Uterus (tissue), 4 donors: ENCODE results near the gene SERPINI1. TPM values are rescaled to one million over a fixed set of nuclear protein-coding genes. Genes with fewer than 3 reads are reported as not detected.

Experiments used
- DNase-seq, 2 donors: peaks; one replicate each; pipeline ENCODE4 v3.0.0-alpha.2; 2019 to 2020
- H3K27ac ChIP-seq, 2 donors: fragments of 200-600 bp; sonication (generic); 1 replicate in 1 of 2; 2 replicates in 1 of 2; pipeline ENCODE4 v1.5.1; 2016 to 2018
- H3K27me3 ChIP-seq, 2 donors: fragments of 200-600 bp; sonication (generic); one replicate each; pipeline ENCODE4 v1.5.1; 2018 to 2019; ENCODE audit warnings: control low read depth in 1 of 2
- H3K36me3 ChIP-seq, 2 donors: fragments of 200-600 bp; sonication (generic); one replicate each; pipeline ENCODE4 v1.5.1; 2019; ENCODE audit warnings: control low read depth in 1 of 2
- H3K4me1 ChIP-seq, 2 donors: fragments of 200-600 bp; sonication (generic); one replicate each; pipeline ENCODE4 v1.5.1; 2018 to 2019; ENCODE audit warnings: control low read depth in 1 of 2
- H3K4me3 ChIP-seq, 2 donors: fragments of 200-600 bp; sonication (generic); 1 replicate in 1 of 2; 2 replicates in 1 of 2; pipeline ENCODE4 v1.5.1; 2018 to 2019; ENCODE audit warnings: mild to moderate bottlenecking in 1 of 2
- H3K9me3 ChIP-seq, 2 donors: fragments of 200-600 bp; sonication (generic); one replicate each; pipeline ENCODE4 v1.5.1; 2019; ENCODE audit warnings: control low read depth in 1 of 2
- CTCF ChIP-seq, 4 experiments: fragments of 200-600 bp in 2 of 4; fragments of 450-650 bp in 2 of 4; sonication (generic) in 2 of 4; IDR thresholded peaks; one replicate each; pipeline ENCODE4 v1.5.1; 2016 to 2019; ENCODE audit warnings: antibody characterized with exemption in 4 of 4, mild to moderate bottlenecking in 2 of 4, moderate library complexity in 1 of 4
- POLR2A ChIP-seq, 2 donors: fragments of 450-650 bp; IDR thresholded peaks; one replicate each; pipeline ENCODE4 v1.6.1; 2016; ENCODE audit warnings: antibody characterized with exemption in 2 of 2, mild to moderate bottlenecking in 1 of 2, moderate library complexity in 1 of 2
- intact Hi-C: fragments of 100-400 bp; cut with DNase I; formaldehyde crosslinking; loops from one replicate; pipeline ENCODE4 v1.15.1; 2023; ENCODE audit warnings: low total_unique reads
- total RNA-seq, 4 donors: library from RNA; depleted of rRNA in 3 of 4; stranded (reverse); fragments of >200 nt in 3 of 4; gene quantifications; one replicate each; pipeline versions ENCODE4 v1.1.0 to v1.2.4, GENCODE V29; 2014 to 2023
- donor health status: DM: yes; HTN: yes; CAD: no.

Gene SERPINI1
- total RNA-seq, 4 donors from 2014 or later = 2.9 to 35.0 (median 8.8) TPM

GRCh38 chr3:167705840-167706239 is 29.7 kb upstream of the SERPINI1 start:
- no peak overlapping the region for H3K4me3 ChIP-seq
- H3K9me3 ChIP-seq = no peaks in the 10 kb centered on the region
- no peaks in the 10 kb centered on the region for H3K27me3 ChIP-seq
- H3K36me3 ChIP-seq = no peaks in the 10 kb centered on the region
- no peak for TF ChIP-seq POLR2A (IDR thresholded peaks at IDR 0.05)
- TF ChIP-seq CTCF (IDR thresholded peaks at IDR 0.05) = no peak
- no peak overlapping the region for H3K27ac ChIP-seq
- intact Hi-C loops = no loop called here
- H3K4me1 ChIP-seq = no peaks in the 10 kb centered on the region
- DNase-seq = no peak

GRCh38 chr3:167709690-167710089 is 25.8 kb upstream of the SERPINI1 start:
- H3K36me3 ChIP-seq = no peaks in the 10 kb centered on the region
- no peak overlapping the region for H3K4me3 ChIP-seq
- no peaks in the 10 kb centered on the region for H3K9me3 ChIP-seq
- no peak for TF ChIP-seq CTCF (IDR thresholded peaks at IDR 0.05)
- no peak for TF ChIP-seq POLR2A (IDR thresholded peaks at IDR 0.05)
- H3K27me3 ChIP-seq = no peaks in the 10 kb centered on the region
- H3K4me1 ChIP-seq = no peaks in the 10 kb centered on the region
- intact Hi-C loops = no loop called here
- H3K27ac ChIP-seq = no peak overlapping the region
- DNase-seq = no peak

GRCh38 chr3:167710552-167710951 is 25.0 kb upstream of the SERPINI1 start:
- DNase-seq = no peak
- H3K4me3 ChIP-seq = no peak overlapping the region
- H3K36me3 ChIP-seq = no peaks in the 10 kb centered on the region
- H3K9me3 ChIP-seq = no peaks in the 10 kb centered on the region
- no peak for TF ChIP-seq CTCF (IDR thresholded peaks at IDR 0.05)
- TF ChIP-seq POLR2A (IDR thresholded peaks at IDR 0.05) = no peak
- intact Hi-C loops = no loop called here
- H3K27me3 ChIP-seq = no peaks in the 10 kb centered on the region
- no peaks in the 10 kb centered on the region for H3K4me1 ChIP-seq
- no peak overlapping the region for H3K27ac ChIP-seq

GRCh38 chr3:167711439-167711838 is 24.1 kb upstream of the SERPINI1 start:
- no peaks in the 10 kb centered on the region for H3K36me3 ChIP-seq
- intact Hi-C loops = no loop called here
- no peak overlapping the region for H3K27ac ChIP-seq
- H3K4me1 ChIP-seq = no peaks in the 10 kb centered on the region
- no peak overlapping the region for H3K4me3 ChIP-seq
- no peak for TF ChIP-seq CTCF (IDR thresholded peaks at IDR 0.05)
- TF ChIP-seq POLR2A (IDR thresholded peaks at IDR 0.05) = no peak
- no peaks in the 10 kb centered on the region for H3K27me3 ChIP-seq
- no peak for DNase-seq
- no peaks in the 10 kb centered on the region for H3K9me3 ChIP-seq

GRCh38 chr3:167712445-167712844 is 23.1 kb upstream of the SERPINI1 start:
- H3K27me3 ChIP-seq = no peaks in the 10 kb centered on the region
- no peak overlapping the region for H3K4me3 ChIP-seq
- H3K4me1 ChIP-seq = no peaks in the 10 kb centered on the region
- no peaks in the 10 kb centered on the region for H3K9me3 ChIP-seq
- no peak for DNase-seq
- intact Hi-C loops = no loop called here
- TF ChIP-seq POLR2A (IDR thresholded peaks at IDR 0.05) = no peak
- TF ChIP-seq CTCF (IDR thresholded peaks at IDR 0.05) = no peak
- no peaks in the 10 kb centered on the region for H3K36me3 ChIP-seq
- no peak overlapping the region for H3K27ac ChIP-seq
